Muscle layer of duodenum (tissue), 2 donors: ENCODE measurements around the gene LTB4R2.

ENCODE experiments used
- H3K27ac ChIP-seq: one replicate; pipeline ENCODE4 v1.7.0; 2013; ENCODE audit warnings: mild to moderate bottlenecking, low read length
- H3K27me3 ChIP-seq: one replicate; pipeline ENCODE4 v1.7.0; 2013; ENCODE audit warnings: low read depth, mild to moderate bottlenecking, control low read depth, low read length
- H3K36me3 ChIP-seq, 2 donors: one replicate each; pipeline ENCODE4 v1.7.0; 2013; ENCODE audit warnings: low read length in 2 of 2, control low read depth in 1 of 2, mild to moderate bottlenecking in 1 of 2; ENCODE audit not compliant: insufficient read depth in 2 of 2, control insufficient read depth in 1 of 2
- H3K4me1 ChIP-seq, 2 donors: one replicate each; pipeline ENCODE4 v1.7.0; 2013; ENCODE audit warnings: low read length in 2 of 2, mild to moderate bottlenecking in 2 of 2, control low read depth in 1 of 2, moderate library complexity in 1 of 2; ENCODE audit not compliant: insufficient read depth in 2 of 2, control insufficient read depth in 1 of 2
- H3K4me3 ChIP-seq, 2 donors: one replicate each; pipeline ENCODE4 v1.7.0; 2013; ENCODE audit warnings: low read length in 2 of 2, low read depth in 1 of 2, mild to moderate bottlenecking in 1 of 2
- H3K9me3 ChIP-seq, 2 donors: one replicate each; pipeline ENCODE4 v1.7.0; 2013; ENCODE audit warnings: low read length in 2 of 2, control low read depth in 1 of 2, mild to moderate bottlenecking in 1 of 2; ENCODE audit not compliant: control insufficient read depth in 1 of 2
- donor health status: healthy.

The LTB4R2 gene

GRCh38 chr14:24278424-24278823 is 31.5 kb upstream of the LTB4R2 start:
- no peaks in the 10 kb centered on the region for H3K4me1 ChIP-seq
- no peaks in the 10 kb centered on the region for H3K9me3 ChIP-seq
- no peak overlapping the region for H3K27ac ChIP-seq
- no peaks in the 10 kb centered on the region for H3K36me3 ChIP-seq
- H3K4me3 ChIP-seq = no peak overlapping the region
- H3K27me3 ChIP-seq = no peaks in the 10 kb centered on the region

- Histone ChIP-seq H3K4me3 (no peak overlapping the region), H3K9me3 (no peaks in the 10 kb centered on the region), H3K27me3 (no peaks in the 10 kb centered on the region), H3K36me3 (no peaks in the 10 kb centered on the region), H3K27ac (no peak overlapping the region), H3K4me1 (no peaks in the 10 kb centered on the region)
Measured at GRCh38 chr14:24279301-24280186, 30.4 kb upstream of the LTB4R2 start.

GRCh38 chr14:24280797-24281460 is 29.0 kb upstream of the LTB4R2 start:
- H3K36me3 ChIP-seq = no peaks in the 10 kb centered on the region
- no peaks in the 10 kb centered on the region for H3K4me1 ChIP-seq
- H3K27me3 ChIP-seq = no peaks in the 10 kb centered on the region
- no peaks in the 10 kb centered on the region for H3K9me3 ChIP-seq
- H3K27ac ChIP-seq = no peak overlapping the region
- no peak overlapping the region for H3K4me3 ChIP-seq

GRCh38 chr14:24281636-24282035 is 28.3 kb upstream of the LTB4R2 start:
- Histone ChIP-seq H3K9me3 (no peaks in the 10 kb centered on the region), H3K36me3 (no peaks in the 10 kb centered on the region), H3K4me3 (no peak overlapping the region), H3K27ac (no peak overlapping the region), H3K27me3 (no peaks in the 10 kb centered on the region), H3K4me1 (no peaks in the 10 kb centered on the region)

- Histone ChIP-seq H3K27me3 (no peaks in the 10 kb centered on the region), H3K36me3 (no peaks in the 10 kb centered on the region), H3K4me3 (no peak overlapping the region), H3K4me1 (no peaks in the 10 kb centered on the region), H3K27ac (no peak overlapping the region), H3K9me3 (no peaks in the 10 kb centered on the region)
Measured at GRCh38 chr14:24282736-24283135, 27.2 kb upstream of the LTB4R2 start.

- no peak overlapping the region for H3K27ac ChIP-seq
- no peaks in the 10 kb centered on the region for H3K36me3 ChIP-seq
- H3K9me3 ChIP-seq = no peaks in the 10 kb centered on the region
- H3K4me3 ChIP-seq = no peak overlapping the region
- no peaks in the 10 kb centered on the region for H3K4me1 ChIP-seq
- H3K27me3 ChIP-seq = no peaks in the 10 kb centered on the region
Measured at GRCh38 chr14:24283796-24284460, 26.0 kb upstream of the LTB4R2 start.

GRCh38 chr14:24284501-24285035 is 25.4 kb upstream of the LTB4R2 start:
- Histone ChIP-seq H3K4me1 (no peaks in the 10 kb centered on the region), H3K9me3 (no peaks in the 10 kb centered on the region), H3K27ac (no peak overlapping the region), H3K27me3 (no peaks in the 10 kb centered on the region), H3K4me3 (no peak overlapping the region), H3K36me3 (peaks cover 4% of the 10 kb centered on the region in 2 donors)

GRCh38 chr14:24285351-24285750 is 24.6 kb upstream of the LTB4R2 start:
- Histone ChIP-seq H3K4me3 (no peak overlapping the region), H3K27ac (no peak overlapping the region), H3K36me3 (peaks cover 11% of the 10 kb centered on the region in 2 donors), H3K4me1 (no peaks in the 10 kb centered on the region), H3K27me3 (no peaks in the 10 kb centered on the region), H3K9me3 (no peaks in the 10 kb centered on the region)

- Histone ChIP-seq H3K27me3 (no peaks in the 10 kb centered on the region), H3K4me3 (no peak overlapping the region), H3K4me1 (no peaks in the 10 kb centered on the region), H3K9me3 (no peaks in the 10 kb centered on the region), H3K27ac (no peak overlapping the region), H3K36me3 (peaks cover 26 to 28% of the 10 kb centered on the region in 2 donors)
Measured at GRCh38 chr14:24286996-24287395, 22.9 kb upstream of the LTB4R2 start.

GRCh38 chr14:24289649-24290280 is 20.2 kb upstream of the LTB4R2 start:
- Histone ChIP-seq H3K36me3 (peaks cover 35 to 36% of the 10 kb centered on the region in 2 donors), H3K4me3 (no peak overlapping the region), H3K27ac (no peak overlapping the region), H3K9me3 (no peaks in the 10 kb centered on the region), H3K27me3 (no peaks in the 10 kb centered on the region), H3K4me1 (no peaks in the 10 kb centered on the region)

- Histone ChIP-seq H3K36me3 (peaks cover 40 to 42% of the 10 kb centered on the region in 2 donors), H3K4me1 (no peaks in the 10 kb centered on the region), H3K27ac (no peak overlapping the region), H3K4me3 (no peak overlapping the region), H3K27me3 (no peaks in the 10 kb centered on the region), H3K9me3 (no peaks in the 10 kb centered on the region)
Measured at GRCh38 chr14:24290746-24291145, 19.2 kb upstream of the LTB4R2 start.
